NT2/D1 (cell line): ENCODE measurements around the gene FAM237B.

ENCODE experiments used
- SUZ12 ChIP-seq: IDR thresholded peaks from 2 replicates; pipeline ENCODE4 v1.6.1; 2011; ENCODE audit not compliant: insufficient read length, insufficient read depth; ENCODE audit errors: extremely low read depth
- YY1 ChIP-seq: IDR thresholded peaks from 2 replicates; pipeline ENCODE4 v1.6.1; 2011; ENCODE audit not compliant: insufficient read length, insufficient read depth
- ZNF274 ChIP-seq: IDR thresholded peaks from 2 replicates; pipeline ENCODE4 v1.6.1; 2011; ENCODE audit warnings: mild to moderate bottlenecking, low read depth, low read length

DNA sequence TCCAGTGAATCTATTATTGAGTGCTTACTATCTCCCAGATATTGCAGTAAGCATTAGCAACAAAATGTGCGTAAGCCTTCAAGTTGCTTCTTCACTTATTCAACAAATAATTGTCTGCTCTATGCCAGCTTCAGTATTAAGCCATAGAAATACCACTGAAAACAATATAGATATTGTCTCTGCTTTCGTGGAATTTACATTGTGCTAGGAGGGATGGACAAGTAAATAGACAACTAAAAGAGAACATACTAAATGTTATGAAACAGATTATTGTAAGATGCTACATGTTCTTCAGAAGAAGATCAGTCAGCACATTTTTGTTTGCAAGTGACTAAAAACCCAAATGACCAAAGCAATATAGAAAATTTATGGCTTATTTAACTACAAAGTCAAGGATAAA is 48.9 kb downstream of the FAM237B start:
- TF ChIP-seq SUZ12, result no peak
- TF ChIP-seq YY1, result no peak
- no peak for TF ChIP-seq ZNF274
